Suprapubic skin (tissue), 4 donors: ENCODE results near the gene CENPK.

ENCODE experiments used
- EP300 ChIP-seq: sonication (generic); formaldehyde crosslinking; IDR thresholded peaks from one replicate; pipeline ENCODE4 v1.6.1; 2017; ENCODE audit warnings: antibody characterized with exemption
- POLR2A ChIP-seq, 2 donors: fragments of 450-650 bp; IDR thresholded peaks; one replicate each; pipeline ENCODE4 v1.6.1; 2017; ENCODE audit warnings: antibody characterized with exemption in 2 of 2, mild to moderate bottlenecking in 2 of 2, moderate library complexity in 2 of 2
- POLR2AphosphoS5 ChIP-seq, 3 donors: sonication (generic); formaldehyde crosslinking; IDR thresholded peaks; one replicate each; pipeline ENCODE4 v1.6.1; 2017; ENCODE audit warnings: antibody characterized with exemption in 3 of 3
- TF ChIP-seq, protein P1 (sequence below), 2 donors: fragments of 200-600 bp in 1 of 2; fragments of 450-650 bp in 1 of 2; sonication (generic) in 1 of 2; IDR thresholded peaks; one replicate each; pipeline ENCODE4 v1.5.1; 2016 to 2019; ENCODE audit warnings: antibody characterized with exemption in 2 of 2, mild to moderate bottlenecking in 1 of 2, moderate library complexity in 1 of 2

DNA sequence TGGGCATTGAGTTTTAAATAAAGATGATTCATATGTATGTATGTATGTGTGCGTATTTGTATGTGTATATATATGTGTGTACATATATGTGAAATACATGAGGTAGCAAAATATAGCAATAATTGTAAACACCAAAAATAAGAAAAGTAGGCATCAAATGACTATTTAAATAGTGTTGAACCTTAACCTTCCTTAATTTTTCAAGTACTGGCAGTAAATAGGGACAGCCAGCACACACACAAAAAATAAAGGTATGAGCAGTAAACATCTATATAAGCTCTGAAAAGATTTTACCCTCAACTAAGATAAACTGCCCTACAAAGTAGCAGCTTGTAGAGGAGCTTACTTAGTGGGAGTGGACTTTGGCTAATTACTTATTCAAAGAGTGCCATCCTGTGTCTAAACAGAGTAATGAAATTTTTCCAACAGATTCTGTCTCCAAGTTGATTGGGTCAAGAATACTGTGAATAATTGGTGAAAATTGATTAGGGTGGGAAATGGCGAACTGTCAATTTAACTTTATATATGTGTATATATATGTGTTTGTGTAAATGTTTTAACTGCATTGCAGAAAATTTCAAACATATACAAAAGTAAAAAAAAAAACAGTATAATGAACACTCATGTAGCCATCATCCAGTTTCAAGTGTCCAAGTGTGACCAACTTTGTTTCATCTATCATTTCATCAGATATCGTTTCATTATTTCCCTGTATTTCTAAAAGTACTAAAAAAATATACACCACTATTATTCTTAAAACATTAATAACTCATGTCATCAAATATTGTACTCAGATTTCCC, 79.2 kb downstream of the CENPK start:
- TF ChIP-seq POLR2AphosphoS5 (IDR thresholded peaks at IDR 0.05), result no peak
- TF ChIP-seq, protein P1, sequence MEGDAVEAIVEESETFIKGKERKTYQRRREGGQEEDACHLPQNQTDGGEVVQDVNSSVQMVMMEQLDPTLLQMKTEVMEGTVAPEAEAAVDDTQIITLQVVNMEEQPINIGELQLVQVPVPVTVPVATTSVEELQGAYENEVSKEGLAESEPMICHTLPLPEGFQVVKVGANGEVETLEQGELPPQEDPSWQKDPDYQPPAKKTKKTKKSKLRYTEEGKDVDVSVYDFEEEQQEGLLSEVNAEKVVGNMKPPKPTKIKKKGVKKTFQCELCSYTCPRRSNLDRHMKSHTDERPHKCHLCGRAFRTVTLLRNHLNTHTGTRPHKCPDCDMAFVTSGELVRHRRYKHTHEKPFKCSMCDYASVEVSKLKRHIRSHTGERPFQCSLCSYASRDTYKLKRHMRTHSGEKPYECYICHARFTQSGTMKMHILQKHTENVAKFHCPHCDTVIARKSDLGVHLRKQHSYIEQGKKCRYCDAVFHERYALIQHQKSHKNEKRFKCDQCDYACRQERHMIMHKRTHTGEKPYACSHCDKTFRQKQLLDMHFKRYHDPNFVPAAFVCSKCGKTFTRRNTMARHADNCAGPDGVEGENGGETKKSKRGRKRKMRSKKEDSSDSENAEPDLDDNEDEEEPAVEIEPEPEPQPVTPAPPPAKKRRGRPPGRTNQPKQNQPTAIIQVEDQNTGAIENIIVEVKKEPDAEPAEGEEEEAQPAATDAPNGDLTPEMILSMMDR (IDR thresholded peaks at IDR 0.05), result peak; percentile 32 to 46
- TF ChIP-seq POLR2A (IDR thresholded peaks at IDR 0.05), result no peak
- no peak for TF ChIP-seq EP300
